NT2/D1 (cell line): Measurements from ENCODE around the gene CFAP410.

ENCODE experiments used
- YY1 ChIP-seq: IDR thresholded peaks from 2 replicates; pipeline ENCODE4 v1.6.1; 2011; ENCODE audit not compliant: insufficient read length, insufficient read depth
- ZNF274 ChIP-seq: IDR thresholded peaks from 2 replicates; pipeline ENCODE4 v1.6.1; 2011; ENCODE audit warnings: mild to moderate bottlenecking, low read depth, low read length

GRCh38 chr21:44317241-44317782, 21.9 kb downstream of the CFAP410 start:
- TF ChIP-seq YY1 (no peak), ZNF274 (no peak)
